AG10803 (cell line): ENCODE results near the gene KYNU.

Experiments
- DNase-seq: peaks from one replicate; pipeline ENCODE4 v3.0.0; 2010; ENCODE audit warnings: low read depth
- H3K4me3 ChIP-seq: 2 replicates; pipeline ENCODE4 v1.5.1; 2011; ENCODE audit warnings: mild to moderate bottlenecking, low read length, control low read depth
- CTCF ChIP-seq: conservative IDR thresholded peaks from 2 replicates; pipeline ENCODE4 v1.5.1; 2011; ENCODE audit warnings: mild to moderate bottlenecking, low read length, control low read depth, inconsistent platforms

The KYNU gene

GRCh38 chr2:142991295-142991694, 113.8 kb downstream of the KYNU start:
- TF ChIP-seq CTCF: no peak
- no peak for DNase-seq
- H3K4me3 ChIP-seq: no peak overlapping the region

- H3K4me3 ChIP-seq: no peak overlapping the region
- no peak for TF ChIP-seq CTCF
- no peak for DNase-seq
These were observed 115.4 kb downstream of the KYNU start for GRCh38 chr2:142992840-142993239.

- DNase-seq: no peak
These were observed 116.3 kb downstream of the KYNU start for GRCh38 chr2:142993771-142994170.

GRCh38 chr2:142994665-142995064, 117.2 kb downstream of the KYNU start:
- DNase-seq: no peak
- no peak for TF ChIP-seq CTCF
- H3K4me3 ChIP-seq: no peak overlapping the region

More at GRCh38 chr2:142993771-142994170, 116.3 kb downstream of the KYNU start:
- no peak overlapping the region for H3K4me3 ChIP-seq
- no peak for TF ChIP-seq CTCF

- no peak overlapping the region for H3K4me3 ChIP-seq
- no peak for DNase-seq
- TF ChIP-seq CTCF: no peak
These were observed 119.8 kb downstream of the KYNU start for GRCh38 chr2:142997231-142997630.

- TF ChIP-seq CTCF: no peak
- no peak for DNase-seq
- H3K4me3 ChIP-seq: no peak overlapping the region
These were observed 123.1 kb downstream of the KYNU start for GRCh38 chr2:143000599-143000998.

GRCh38 chr2:143001501-143001900, 124.0 kb downstream of the KYNU start:
- TF ChIP-seq CTCF: no peak
- DNase-seq: no peak
- no peak overlapping the region for H3K4me3 ChIP-seq
